SIG-M5 treated with dmso at 0.1 percent for 504 hours (cell line): ENCODE results near the gene KRIT1.
"Not testable (repeated sequence)": the region's sequence is repeated elsewhere in the genome, so short reads cannot be mapped to it uniquely, and the experiment has no call there.

ENCODE experiments used
- DNase-seq: peaks from one replicate; lab custom pipeline; 2025; ENCODE audit not compliant: unreplicated experiment; lab: John Stamatoyannopoulos, UW

Gene KRIT1

DNA sequence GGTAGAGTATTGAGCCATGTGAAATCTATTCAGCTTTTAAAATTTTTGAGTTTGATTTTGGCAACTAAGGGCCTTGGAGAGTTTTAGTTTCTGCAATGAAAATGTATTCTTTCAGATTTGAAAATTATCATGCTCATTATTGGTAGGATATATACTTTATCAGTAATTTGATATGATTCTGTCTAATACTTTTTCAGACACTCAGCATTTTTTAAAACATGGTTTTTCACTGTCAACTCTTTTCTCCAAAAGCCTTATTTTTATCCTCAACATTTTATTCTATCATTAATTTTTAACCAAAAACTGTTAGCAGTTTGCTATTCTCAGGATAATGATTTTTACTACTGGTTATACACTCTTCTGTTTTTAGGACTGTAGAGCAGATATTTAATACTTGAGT lies 4.9 kb upstream of the KRIT1 start:
- no peak for DNase-seq

- peak; percentile 13 for DNase-seq
These were observed 817 bp upstream of the KRIT1 start for GRCh38 chr7:92246360-92247101.

DNA sequence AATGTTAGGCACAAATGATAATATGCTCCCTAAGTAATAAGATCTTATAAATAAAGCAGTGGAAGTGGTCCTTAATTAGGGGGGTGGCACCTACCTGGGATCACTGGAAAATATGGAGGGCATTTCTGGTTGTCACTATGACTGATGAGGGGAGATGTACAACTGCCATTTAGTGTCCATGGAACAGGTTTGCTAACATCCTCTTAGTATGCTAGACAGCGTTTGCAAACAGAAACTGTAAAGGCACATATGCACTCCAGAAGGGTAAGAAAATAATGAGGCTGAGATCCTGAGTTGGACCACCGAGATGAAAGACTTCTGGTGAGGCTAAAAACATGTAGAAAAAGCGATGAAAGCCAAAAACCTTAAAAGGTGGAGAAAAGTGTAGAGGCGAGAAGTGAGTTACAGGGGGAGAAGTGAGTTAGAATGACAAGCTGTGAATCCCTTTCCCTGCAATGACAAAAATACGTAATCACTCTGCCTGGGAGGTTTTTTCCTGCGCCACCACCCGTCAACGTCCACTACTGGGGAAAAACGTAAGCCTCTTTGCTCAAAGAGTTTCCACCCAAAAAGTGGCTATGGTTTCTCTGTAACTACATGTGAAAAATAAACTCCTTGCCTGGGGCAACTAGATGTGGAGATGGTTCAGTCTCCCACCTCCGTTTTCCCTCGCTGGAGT lies 767 bp downstream of the KRIT1 start:
- DNase-seq: peak; percentile 49

DNA sequence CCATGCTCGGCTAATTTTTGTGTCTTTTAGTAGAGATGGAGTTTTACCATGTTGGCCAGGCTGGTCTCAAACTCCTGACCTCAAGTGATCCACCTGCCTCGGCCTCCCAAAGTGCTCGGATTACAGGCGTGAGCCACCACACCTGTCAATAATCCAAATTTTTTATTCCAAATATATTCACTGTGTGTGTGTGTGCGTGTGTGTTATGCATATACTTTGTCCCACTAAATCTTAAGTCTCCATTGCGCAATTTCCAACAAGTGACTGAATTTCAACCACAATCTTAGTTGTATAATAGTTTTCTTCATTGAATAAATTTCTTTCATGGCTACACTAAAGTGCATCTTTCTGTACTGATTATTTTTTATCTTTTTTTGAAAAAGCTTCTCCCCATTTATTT lies 2.7 kb downstream of the KRIT1 start:
- no peak for DNase-seq

GRCh38 chr7:92230547-92230946 lies 15.2 kb downstream of the KRIT1 start:
- no peak for DNase-seq

DNA sequence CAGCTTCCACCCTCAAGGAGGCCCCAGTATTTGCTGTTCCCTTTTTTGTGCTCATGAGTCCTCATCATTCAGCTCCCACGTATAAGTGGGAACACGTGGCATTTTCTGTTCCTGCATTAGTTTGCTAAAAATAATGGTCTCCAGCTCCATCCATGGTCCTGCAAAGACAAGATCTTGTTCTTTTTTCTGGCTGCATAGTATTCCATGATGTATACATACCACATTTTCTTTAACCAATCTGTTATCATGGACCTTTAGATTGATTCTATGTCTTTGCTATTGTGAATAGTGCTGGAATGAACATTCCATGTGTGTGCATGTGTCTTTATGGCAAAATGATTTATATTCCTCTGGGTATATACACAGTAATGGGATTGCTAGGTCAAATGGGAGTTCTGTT lies 17.0 kb downstream of the KRIT1 start:
- no peak for DNase-seq

DNA sequence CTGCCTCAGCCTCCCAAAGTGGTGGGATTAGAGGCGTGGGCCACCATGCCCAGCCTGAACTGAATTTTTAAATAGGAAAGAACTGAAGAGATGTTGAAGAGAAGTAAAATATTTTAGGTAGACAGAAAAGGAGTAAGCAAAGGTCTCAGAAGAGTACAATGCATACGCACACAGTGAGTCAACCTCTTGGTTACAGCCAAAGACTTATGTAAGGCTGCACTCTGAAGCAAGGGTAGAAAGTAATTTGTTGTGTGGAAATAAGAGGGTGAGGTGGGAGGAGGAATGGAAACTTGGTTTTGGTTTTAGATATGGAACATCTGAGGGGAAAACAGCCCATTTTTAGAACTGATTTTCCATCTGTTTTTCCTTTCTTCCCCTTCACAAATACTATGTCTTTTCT lies 17.6 kb downstream of the KRIT1 start:
- DNase-seq: no peak

GRCh38 chr7:92226981-92227380 lies 18.7 kb downstream of the KRIT1 start:
- DNase-seq: no peak

- peak; percentile 13 for DNase-seq
These were observed 23.9 kb downstream of the KRIT1 start for GRCh38 chr7:92221766-92222165.

DNA sequence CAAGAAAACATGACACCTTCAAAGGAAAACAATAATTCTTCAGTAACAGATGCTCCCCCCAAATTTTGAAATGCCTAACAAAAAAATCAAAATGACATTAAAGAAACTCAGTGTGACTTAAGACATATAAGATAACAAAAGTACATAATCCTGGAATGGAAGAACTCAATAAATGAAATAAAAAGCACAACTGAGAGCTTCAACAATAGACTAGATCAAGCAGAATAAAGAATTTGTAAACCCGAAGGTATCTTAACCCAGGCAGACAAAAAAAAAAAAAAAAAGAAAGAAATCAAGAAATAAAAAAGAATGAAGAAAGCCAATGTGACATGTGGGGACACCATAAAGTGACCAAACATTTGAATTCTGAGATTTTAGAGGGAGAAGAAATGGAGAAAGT lies 39.0 kb downstream of the KRIT1 start:
- DNase-seq: no peak

DNA sequence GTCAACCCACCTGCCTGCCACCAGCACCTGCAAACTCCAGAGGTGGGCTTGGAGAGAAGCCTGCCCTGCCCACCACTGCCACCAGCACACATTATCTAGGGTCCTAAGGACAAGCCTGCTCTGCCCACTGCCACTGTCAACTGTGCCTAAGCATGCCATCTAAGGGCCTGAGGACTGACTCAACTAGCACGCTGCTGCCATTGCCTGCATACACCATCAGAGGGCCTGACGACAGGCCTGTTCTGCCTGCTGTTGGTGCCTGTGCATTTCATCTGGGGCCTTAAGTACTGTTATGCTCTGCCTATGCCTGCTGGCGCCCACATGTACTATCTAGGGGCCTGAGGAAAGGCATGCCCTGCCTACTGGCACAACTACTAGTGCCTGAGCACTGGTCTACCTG lies 39.7 kb downstream of the KRIT1 start:
- DNase-seq: no peak

DNA sequence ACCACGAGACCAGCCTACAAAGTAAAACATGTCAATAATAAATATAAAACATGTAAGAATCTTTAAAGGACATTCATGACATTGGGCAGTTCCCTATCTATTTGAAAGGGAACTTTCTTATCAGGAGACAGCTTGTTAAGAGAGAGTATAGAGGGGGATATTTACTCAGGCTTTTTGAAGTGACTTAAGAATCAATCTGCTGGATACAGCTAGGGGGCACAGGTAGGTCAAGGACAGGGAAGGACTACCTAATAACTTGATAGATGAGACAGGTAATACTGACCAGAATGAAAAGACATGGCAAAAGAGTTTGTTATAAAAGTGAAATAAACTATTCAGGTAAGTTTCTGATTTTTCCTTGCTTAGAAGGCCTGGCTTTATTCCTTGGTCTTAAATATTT lies 44.9 kb downstream of the KRIT1 start:
- no peak for DNase-seq

DNA sequence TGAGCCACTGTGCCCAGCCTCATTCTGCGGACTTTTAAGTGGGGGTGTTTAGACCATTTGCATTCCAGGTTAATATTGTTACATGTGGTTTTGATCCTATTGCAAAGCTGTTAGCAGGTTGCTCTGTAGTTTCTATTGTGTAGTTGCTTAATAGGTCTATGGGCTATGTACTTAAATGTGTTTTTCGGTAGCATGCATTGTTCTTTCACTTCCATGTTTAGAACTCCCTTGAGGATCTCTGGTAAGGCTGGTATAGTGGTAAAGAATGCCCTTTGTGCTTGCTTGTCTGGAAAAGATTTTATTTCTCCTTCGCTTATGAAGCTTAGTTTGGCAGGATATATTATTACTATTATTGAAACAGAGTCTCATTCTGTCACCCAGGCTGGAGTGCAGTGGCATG lies 53.4 kb downstream of the KRIT1 start:
- DNase-seq: no peak

DNA sequence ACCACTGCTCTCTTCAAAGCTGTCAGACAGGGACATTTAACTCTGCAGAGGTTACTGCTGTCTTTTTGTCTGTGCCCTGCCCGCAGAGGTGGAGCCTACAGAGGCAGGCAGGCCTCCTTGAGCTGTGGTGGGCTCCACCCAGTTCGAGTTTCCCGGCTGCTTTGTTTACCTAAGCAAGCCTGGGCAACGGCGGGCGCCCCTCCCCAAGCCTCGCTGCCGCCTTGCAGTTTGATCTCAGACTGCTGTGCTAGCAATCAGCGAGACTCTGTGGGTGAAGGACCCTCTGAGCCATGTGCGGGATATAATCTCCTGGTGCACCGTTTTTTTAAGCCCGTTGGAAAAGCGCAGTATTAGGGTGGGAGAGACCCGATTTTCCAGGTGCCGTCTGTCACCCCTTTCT lies 56.5 kb downstream of the KRIT1 start:
- not testable (repeated sequence) for DNase-seq

DNA sequence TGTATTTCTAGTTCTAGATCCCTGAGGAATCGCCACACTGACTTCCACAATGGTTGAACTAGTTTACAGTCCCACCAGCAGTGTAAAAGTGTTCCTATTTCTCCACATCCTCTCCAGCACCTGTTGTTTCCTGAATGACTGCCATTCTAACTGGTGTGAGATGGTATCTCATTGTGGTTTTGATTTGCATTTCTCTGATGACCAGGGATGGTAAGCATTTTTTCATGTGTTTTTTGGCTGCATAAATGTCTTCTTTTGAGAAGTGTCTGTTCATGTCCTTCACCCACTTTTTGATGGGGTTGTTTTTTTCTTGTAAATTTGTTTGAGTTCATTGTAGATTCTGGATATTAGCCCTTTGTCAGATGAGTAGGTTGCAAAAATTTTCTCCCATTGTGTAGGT lies 61.4 kb downstream of the KRIT1 start:
- not testable (repeated sequence) for DNase-seq

DNA sequence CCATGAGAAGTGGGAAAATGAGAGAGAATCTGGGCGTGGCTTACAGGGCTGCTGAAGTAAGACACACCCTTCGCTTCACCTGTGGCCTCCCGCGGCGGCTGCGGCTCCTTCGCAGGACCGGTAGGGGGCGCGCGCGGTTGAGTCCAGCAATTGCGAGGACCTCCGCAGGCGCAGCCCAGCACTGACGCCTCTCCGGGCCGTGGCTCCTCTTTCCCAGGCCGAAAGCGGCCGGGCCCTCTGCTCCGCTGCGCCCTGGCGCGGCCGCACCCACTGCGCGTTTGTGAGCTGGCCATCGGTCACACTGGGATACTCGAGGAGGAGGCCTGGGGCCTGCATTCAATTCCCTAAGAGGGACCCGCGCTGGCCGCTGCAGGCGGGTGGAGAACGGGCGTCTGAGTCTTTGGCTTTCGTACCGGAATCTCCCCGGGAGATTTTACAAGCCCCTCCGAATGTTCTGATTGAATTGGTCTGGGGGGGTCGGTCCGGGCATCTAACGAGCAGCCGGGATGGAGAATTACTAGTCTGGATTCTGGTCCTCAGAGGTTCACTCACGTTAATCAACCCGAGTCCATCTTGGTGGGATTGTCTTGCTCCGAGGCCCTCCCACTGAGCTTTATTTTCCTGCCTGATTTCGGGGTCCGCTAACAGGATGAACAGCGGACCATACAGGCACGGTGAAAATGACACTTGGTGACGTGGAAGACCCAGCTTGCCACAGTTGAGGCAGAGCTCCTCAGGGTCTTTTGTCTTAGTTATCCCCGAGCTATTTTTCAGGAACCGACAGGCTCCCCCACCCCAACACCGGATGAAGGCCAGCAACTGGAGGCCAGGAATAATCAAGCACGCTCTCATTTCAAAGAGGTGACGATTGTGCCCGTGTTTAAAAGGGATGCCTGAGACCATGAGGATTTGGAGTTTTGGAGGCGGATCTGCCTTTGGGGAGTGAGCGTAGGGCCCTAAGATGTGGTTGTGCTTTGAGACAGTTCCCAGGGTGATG lies 66.5 kb downstream of the KRIT1 start, which contains the start of gene LRRD1:
TSS of gene LRRD1 (minus strand) at position 215 of the 997 bp plus-strand sequence. CDS start 13,940 bp downstream, outside the sequence.
- DNase-seq: peak; percentile 70

DNA sequence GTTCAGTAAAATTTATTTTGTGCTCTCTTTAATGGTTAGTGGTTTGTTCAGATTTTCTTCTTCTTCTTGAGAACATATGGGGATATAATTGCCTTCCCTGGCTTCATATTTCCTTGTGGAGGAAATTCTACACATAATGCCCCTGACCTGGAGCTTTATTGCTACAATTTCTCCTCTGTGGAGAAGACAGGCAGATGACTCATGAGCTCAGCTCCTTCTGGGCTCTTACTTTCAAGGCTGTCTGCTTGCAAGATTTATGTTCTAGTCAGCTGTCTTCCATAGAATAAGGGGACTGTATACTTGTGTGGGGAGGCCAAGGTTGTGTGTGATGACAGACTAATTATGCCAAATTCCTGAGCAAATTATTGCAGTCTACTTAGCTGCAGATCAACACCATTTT lies 68.4 kb downstream of the KRIT1 start:
- no peak for DNase-seq

DNA sequence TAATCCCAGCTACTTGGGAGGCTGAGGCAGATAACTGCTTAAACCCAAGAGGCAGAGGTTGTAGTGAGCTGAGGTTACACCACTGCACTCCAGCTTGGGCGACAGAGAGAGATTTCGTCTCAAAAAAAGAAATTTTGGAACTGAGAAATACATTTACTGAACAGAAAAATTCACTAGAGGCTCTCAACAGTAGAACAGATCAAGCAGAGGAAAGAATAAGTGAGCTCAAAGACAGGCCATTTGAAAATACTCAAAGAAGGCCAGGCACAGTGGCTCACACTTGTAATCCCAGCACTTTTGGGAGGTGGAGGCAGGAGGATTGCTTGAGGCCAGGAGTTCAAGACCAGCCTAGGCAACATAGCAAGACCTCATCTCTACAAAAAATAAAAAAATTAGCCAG lies 76.2 kb downstream of the KRIT1 start:
- not testable (repeated sequence) for DNase-seq

DNA sequence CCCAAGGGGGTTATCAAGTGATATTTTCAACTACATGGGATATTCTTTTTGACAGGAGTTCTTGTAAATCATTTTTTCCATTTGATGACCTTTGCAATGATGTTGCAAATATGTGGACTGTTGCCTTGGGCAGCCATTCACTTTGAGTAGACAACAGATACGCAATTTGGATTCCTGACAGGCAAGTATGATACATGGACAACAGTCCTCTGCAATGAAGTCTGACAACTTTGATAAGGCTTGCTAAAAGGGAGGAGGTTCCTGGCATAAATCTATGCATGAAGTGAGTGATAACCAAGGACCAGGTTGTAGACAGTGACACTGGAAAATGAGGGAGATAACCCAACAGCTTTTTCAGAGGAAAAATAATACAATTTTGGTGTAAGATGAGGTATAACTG lies 84.4 kb downstream of the KRIT1 start:
- no peak for DNase-seq

DNA sequence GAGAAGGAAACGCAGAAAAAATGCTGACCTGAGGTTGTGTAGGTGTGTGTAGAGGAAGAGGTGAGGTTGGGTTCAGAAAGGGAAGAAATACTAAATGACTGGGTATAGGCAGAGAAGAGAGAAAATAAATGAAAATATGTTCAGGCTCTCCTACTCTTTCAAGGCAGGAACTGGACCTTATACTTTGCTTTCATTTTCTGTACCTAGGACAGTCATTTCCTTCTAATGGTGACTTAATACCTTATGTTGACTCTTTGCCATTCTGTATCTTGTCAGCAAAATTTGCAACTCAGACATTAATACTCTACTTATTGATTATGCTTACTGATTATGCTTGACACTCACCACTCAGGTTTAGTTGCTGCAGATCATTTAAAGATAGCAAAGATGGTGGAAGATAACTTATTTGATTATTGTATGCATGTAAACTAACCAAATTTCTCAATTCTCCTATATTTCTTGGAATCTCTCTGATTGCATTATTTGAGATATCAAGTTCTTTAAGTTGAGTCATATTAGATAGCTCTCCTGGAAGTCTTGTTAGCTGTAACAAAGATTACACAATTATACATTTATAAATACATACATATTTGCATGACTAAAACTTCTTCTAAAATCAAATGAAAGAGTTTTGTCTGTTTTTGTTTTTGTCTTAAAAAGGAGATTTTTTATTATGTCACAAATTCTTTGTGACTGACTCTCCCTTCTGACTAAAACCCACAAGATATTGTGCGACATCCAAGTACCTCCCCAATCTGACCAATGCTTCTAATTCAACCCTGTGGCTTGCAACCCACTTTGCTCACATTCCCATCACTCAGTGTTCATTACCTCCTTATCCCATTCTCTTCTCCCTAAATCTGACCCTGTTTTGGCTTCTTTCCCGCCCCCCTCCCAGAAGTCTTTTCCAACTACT lies 86.8 kb downstream of the KRIT1 start:
- no peak for DNase-seq
